Kidney (tissue), 14 donors: ENCODE results near the gene ZDHHC18. TPM values are rescaled to one million over a fixed set of nuclear protein-coding genes. Genes with fewer than 3 reads are reported as not detected.
A peak's percentile ranks its signal among the peaks of the same experiment; 100 is the strongest.

ENCODE experiments used
- DNase-seq, 5 donors: peaks; one replicate each; pipeline ENCODE4 v3.0.0-alpha.2; 2013 to 2020
- FAIRE-seq: peaks from 2 replicates; lab custom pipeline; 2012; peaks lifted over from hg19 to GRCh38; lab: Jason Lieb, UNC
- H3K27ac ChIP-seq, 2 donors: one replicate each; pipeline ENCODE4 v1.7.0; 2013; ENCODE audit warnings: low read depth in 2 of 2, low read length in 2 of 2, inconsistent platforms in 1 of 2
- H3K27me3 ChIP-seq: one replicate; pipeline ENCODE4 v1.7.1; 2013; ENCODE audit warnings: low read length, inconsistent platforms; ENCODE audit not compliant: control insufficient read depth, insufficient read depth
- H3K36me3 ChIP-seq, 3 donors: one replicate each; pipeline versions ENCODE4 v1.7.0 to v1.7.1; 2013; ENCODE audit warnings: low read length in 3 of 3, control low read depth in 1 of 3, inconsistent platforms in 1 of 3; ENCODE audit not compliant: insufficient read depth in 3 of 3, control insufficient read depth in 2 of 3
- H3K4me1 ChIP-seq, 3 donors: one replicate each; pipeline versions ENCODE4 v1.7.0 to v1.7.1; 2013; ENCODE audit warnings: low read length in 3 of 3, inconsistent platforms in 1 of 3, low read depth in 1 of 3; ENCODE audit not compliant: control insufficient read depth in 2 of 3, insufficient read depth in 2 of 3
- H3K4me3 ChIP-seq, 3 donors: one replicate each; pipeline versions ENCODE4 v1.7.0 to v1.8.1; 2013; ENCODE audit warnings: low read length in 3 of 3, control low read depth in 1 of 3, inconsistent platforms in 1 of 3
- H3K9ac ChIP-seq, 3 donors: one replicate each; pipeline versions ENCODE4 v1.7.0 to v1.7.1; 2013; ENCODE audit warnings: low read length in 3 of 3, control low read depth in 1 of 3, inconsistent platforms in 1 of 3
- H3K9me3 ChIP-seq, 3 donors: one replicate each; pipeline versions ENCODE4 v1.7.0 to v1.7.1; 2013; ENCODE audit warnings: low read length in 3 of 3, control low read depth in 1 of 3, inconsistent platforms in 1 of 3; ENCODE audit not compliant: control insufficient read depth in 2 of 3, insufficient read depth in 1 of 3
- intact Hi-C: fragments of 100-400 bp; cut with DNase I; formaldehyde crosslinking; loops from one replicate; pipeline ENCODE4 v1.11.1; 2022
- polyA plus RNA-seq: library from polyadenylated mRNA; stranded (reverse); fragments of 350-450 nt; fragmentation: Illumina TruSeq; extraction: RNeasy Lipid Tissue Mini Kit (QIAGEN cat#74804); gene quantifications from one replicate; pipeline ENCODE4 v1.2.3, GENCODE V29; 2014; ENCODE audit warnings: low read depth, low replicate concordance; ENCODE audit not compliant: insufficient read depth
- total RNA-seq: library from RNA; stranded (reverse); fragmentation: NEBNext Ultra II Directional; extraction: Animal tissue kit (Norgen Biotek cat#: 25700); gene quantifications from one replicate; pipeline ENCODE4 v1.2.1, GENCODE V29; 2021
- TF ChIP-seq, protein P1 (sequence below): IDR thresholded peaks from 3 replicates; pipeline ENCODE4 v1.5.1; 2012; ENCODE audit warnings: mild to moderate bottlenecking, moderate library complexity, borderline replicate concordance; ENCODE audit not compliant: insufficient read depth; ENCODE audit errors: extremely low read depth
- donor health status: control.
- donor health status: control.
- donor health status: control.
- donor health status: control.
- donor health status: control.
- donor health status: DM: yes; HTN: yes; CAD: no.
- donor health status: Normal renal cell carcinoma (clear cell type).

Gene ZDHHC18
- total and polyA plus RNA-seq, 2 donors from 2014 or later = 6.7 to 15.6 TPM

DNA sequence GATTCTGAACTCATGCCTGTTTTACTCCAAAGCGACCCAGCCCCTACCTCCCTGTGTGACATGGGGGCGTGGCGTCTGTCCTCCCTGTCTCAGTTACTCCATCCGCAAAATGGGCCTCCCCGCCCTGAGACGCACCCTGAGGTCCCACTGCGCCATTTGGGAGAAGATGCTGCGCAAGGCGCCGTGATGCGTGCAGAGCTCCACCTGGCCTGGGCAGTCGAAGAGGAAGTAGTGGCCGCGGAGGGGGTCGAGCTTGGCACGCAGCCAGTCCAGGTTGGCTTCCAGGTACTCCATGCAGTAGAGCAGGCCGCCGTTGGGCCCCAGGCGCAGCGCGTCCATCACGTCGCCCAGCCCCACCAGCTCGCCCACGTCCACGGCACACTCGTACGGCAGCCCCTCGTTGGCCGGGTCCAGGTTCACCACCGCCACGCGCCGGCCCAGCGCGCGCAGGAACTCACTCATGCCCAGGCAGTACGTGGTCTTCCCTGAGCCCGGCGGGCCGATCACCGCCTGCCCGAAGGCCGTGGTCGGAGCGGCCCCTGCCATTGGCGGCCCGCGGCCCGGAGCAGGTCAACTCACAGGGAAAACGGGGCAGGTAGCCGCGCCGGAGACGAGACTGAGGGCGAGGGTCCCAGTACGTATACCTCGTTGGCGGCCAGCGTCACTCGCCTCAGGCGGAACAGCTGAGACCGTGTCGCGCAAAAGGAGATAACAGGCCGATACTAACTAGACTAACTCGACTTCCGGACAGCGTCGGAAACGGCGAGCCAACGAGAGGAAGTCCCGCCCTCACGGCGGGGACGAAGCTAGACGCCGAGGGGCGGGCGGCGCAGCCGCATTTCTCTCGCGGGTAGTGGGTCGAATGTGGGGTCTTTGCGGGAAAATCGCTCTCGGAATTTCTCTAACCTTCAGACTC is 63.3 kb downstream of the ZDHHC18 start, which contains the start of gene GPN2:
GPN2 (minus strand) TSS at position 733 of the 916 bp plus-strand sequence; CDS start at position 546, 187 bp downstream.
- peaks cover 3 to 14% (median 8%) of the 10 kb centered on the region in 3 donors for H3K4me1 ChIP-seq
- DNase-seq (peak; percentile 80 to 95 (median 87)), FAIRE-seq (no peak)
- no peaks in the 10 kb centered on the region for H3K9me3 ChIP-seq
- H3K27me3 ChIP-seq = no peaks in the 10 kb centered on the region
- H3K9ac ChIP-seq = peak within 1 kb of the TSS; percentile 61 to 98 (median 95)
- peaks cover 11 to 47% (median 28%) of the 10 kb centered on the region in 3 donors for H3K36me3 ChIP-seq
- TF ChIP-seq, protein P1, sequence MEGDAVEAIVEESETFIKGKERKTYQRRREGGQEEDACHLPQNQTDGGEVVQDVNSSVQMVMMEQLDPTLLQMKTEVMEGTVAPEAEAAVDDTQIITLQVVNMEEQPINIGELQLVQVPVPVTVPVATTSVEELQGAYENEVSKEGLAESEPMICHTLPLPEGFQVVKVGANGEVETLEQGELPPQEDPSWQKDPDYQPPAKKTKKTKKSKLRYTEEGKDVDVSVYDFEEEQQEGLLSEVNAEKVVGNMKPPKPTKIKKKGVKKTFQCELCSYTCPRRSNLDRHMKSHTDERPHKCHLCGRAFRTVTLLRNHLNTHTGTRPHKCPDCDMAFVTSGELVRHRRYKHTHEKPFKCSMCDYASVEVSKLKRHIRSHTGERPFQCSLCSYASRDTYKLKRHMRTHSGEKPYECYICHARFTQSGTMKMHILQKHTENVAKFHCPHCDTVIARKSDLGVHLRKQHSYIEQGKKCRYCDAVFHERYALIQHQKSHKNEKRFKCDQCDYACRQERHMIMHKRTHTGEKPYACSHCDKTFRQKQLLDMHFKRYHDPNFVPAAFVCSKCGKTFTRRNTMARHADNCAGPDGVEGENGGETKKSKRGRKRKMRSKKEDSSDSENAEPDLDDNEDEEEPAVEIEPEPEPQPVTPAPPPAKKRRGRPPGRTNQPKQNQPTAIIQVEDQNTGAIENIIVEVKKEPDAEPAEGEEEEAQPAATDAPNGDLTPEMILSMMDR = no peak
- H3K27ac ChIP-seq = peak within 1 kb of the TSS; percentile 83 to 94
- peak within 1 kb of the TSS; percentile 68 to 92 (median 74) for H3K4me3 ChIP-seq
- intact Hi-C loops = loop anchor here (10.0 kb wide), 1 partner anchor 85 kb away; no protein-coding TSS in a partner anchor

DNA sequence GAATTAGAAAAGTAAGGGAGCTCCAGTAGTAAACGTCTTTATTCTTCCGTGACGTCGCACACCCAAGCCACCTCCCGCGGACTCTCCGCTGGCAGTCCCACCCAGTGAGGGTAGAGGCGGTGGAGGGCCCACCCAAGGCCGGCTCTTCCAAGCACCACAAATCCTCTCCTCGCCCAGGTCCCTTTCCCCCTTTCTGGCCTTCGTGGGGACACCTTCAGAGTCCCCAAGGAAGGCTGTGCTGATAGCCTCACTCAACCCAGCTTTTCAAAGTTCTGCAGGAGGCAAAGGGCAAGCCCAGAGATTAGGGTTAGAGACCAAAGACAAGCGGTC is 63.9 kb downstream of the ZDHHC18 start:
- Histone ChIP-seq H3K4me1 (peaks cover 3 to 14% (median 8%) of the 10 kb centered on the region in 3 donors), H3K4me3 (peak overlapping the region; percentile 68 to 92 (median 74)), H3K36me3 (peaks cover 8 to 41% (median 24%) of the 10 kb centered on the region in 3 donors), H3K27me3 (no peaks in the 10 kb centered on the region), H3K9ac (peak overlapping the region; percentile 61 to 98 (median 95)), H3K9me3 (no peaks in the 10 kb centered on the region), H3K27ac (peak overlapping the region; percentile 83 to 94)
- TF ChIP-seq, protein P1 = no peak
- FAIRE-seq (no peak), DNase-seq (no peak)
- intact Hi-C loops = no loop called here

DNA sequence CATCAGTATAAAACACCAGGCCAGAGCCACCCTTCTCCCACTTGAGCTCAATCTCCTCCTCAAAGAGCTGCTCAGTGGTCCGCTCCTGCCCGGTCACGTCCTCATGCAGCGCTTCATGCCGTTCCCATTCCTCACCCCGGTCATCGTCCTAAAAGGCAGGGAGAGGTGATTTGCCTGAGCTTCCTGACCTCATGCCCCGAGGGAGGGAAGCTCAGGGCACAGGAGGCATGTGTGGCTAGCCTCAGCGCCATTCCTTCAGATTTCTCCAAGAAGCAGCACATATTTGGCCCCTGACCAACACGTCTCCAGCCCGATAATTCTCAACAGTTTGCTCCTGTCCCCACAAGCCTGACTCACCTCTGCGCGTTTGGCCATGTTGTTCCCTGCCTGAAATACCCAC is 67.8 kb downstream of the ZDHHC18 start:
- intact Hi-C loops = no loop called here
- no peak overlapping the region for H3K4me3 ChIP-seq
- no peaks in the 10 kb centered on the region for H3K9me3 ChIP-seq
- H3K27me3 ChIP-seq = no peaks in the 10 kb centered on the region
- H3K36me3 ChIP-seq = peaks cover 2 to 17% (median 11%) of the 10 kb centered on the region in 3 donors
- TF ChIP-seq, protein P1 = no peak
- FAIRE-seq = no peak
- H3K4me1 ChIP-seq = peaks cover 0 to 11% (median 4%) of the 10 kb centered on the region in 3 donors
- H3K9ac ChIP-seq = no peak overlapping the region
- no peak overlapping the region for H3K27ac ChIP-seq
- peak in 1 of 5 donors; percentile 38 for DNase-seq
